Skin epidermis (tissue), 12 donors: ENCODE results near the gene NLRX1.
"Not testable (repeated sequence)": the region's sequence is repeated elsewhere in the genome, so short reads cannot be mapped to it uniquely, and the experiment has no call there.

Source experiments
- H3K27ac ChIP-seq, 21 experiments: fragments of 200-600 bp; sonication (generic) in 11 of 21; one replicate each; pipeline ENCODE4 v1.5.0; 2020; ENCODE audit warnings: mild to moderate bottlenecking in 3 of 21, inconsistent platforms in 2 of 21, moderate library complexity in 2 of 21
- H3K4me3 ChIP-seq, 7 experiments: fragments of 200-600 bp; sonication (generic) in 2 of 7; one replicate each; pipeline ENCODE4 v1.5.0; 2020; ENCODE audit warnings: inconsistent platforms in 2 of 7, mild to moderate bottlenecking in 2 of 7, moderate library complexity in 1 of 7

Gene NLRX1

DNA sequence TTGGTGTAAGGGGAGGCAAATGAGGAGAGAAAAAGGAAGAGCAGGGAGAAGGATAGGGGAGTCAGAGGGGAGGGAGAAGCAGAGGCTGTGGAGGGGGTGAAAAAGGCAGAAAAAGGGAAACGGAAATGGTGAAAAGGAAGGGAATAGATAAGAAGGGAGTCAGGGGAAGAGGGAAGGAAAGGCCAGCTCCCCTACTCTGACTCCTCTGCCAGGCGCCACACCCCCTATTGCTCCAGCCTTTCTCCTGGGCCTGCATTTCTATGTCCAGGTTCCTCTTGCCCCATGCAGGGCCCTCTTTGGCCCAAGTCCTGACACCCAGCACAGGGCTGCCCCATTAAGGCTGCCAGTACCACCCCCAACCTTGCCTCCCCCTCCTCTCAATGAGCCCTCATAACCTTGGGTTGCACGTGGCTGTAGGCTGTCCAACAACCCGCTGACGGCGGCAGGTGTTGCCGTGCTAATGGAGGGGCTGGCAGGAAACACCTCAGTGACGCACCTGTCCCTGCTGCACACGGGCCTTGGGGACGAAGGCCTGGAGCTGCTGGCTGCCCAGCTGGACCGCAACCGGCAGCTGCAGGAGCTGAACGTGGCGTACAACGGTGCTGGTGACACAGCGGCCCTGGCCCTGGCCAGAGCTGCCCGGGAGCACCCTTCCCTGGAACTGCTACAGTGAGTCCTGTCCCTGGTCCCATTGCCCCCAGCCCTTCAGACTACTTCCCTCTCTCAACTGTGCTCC, 13.3 kb downstream of the NLRX1 start:
- H3K4me3 ChIP-seq = no peak overlapping the region
- no peak overlapping the region for H3K27ac ChIP-seq

GRCh38 chr11:119184399-119184798, 15.9 kb downstream of the NLRX1 start:
- not testable (repeated sequence) for H3K27ac ChIP-seq, H3K4me3 ChIP-seq

DNA sequence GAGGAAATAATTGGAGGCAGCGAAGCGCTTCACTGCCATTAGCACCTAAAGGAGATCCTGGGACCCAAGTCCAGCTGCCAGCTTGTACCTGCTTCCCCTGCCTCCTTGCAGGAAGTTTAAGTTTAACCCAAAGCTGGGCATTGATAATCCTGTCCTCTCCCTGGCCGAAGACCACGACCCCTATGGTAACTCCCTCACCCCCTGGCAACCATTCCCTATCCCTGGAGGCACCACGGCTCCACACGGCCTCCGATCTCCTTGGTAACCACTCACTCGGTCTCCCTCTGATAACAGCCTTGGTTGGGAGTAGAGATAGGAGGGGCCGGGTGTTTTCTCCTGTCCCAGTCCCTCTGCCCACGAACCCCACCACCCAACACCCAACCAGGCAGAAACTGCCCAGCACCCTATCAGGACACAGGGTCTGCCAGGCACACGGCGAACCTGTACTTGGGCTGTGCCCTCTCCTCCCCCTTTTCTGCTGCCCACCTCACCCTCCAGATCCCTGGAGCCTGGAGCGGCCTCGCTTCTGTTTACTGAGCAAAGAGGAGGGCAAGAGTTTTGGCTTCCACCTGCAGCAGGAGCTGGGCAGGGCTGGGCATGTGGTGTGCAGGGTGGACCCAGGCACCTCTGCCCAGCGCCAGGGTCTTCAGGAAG, 17.6 kb downstream of the NLRX1 start:
- H3K4me3 ChIP-seq = no peak overlapping the region
- no peak overlapping the region for H3K27ac ChIP-seq

GRCh38 chr11:119187123-119187892, 18.8 kb downstream of the NLRX1 start:
- H3K27ac ChIP-seq = no peak overlapping the region
- H3K4me3 ChIP-seq = no peak overlapping the region

DNA sequence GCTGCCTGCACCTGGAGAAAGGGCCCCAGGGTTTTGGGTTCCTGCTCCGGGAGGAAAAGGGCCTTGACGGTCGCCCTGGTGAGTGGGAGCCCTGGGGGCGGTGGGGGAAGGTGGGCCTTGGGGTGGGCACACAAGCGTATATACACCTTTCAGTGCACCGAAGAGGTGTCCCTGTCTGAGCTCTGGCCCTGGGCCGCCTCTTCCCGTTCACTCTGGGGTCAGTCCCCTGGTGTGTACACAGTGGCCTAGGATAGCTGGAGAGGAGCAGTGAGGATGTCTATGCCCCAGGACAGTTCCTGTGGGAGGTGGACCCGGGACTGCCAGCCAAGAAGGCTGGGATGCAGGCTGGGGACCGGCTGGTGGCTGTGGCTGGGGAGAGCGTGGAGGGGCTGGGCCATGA, 19.5 kb downstream of the NLRX1 start:
- Histone ChIP-seq H3K4me3 (no peak overlapping the region), H3K27ac (no peak overlapping the region)

DNA sequence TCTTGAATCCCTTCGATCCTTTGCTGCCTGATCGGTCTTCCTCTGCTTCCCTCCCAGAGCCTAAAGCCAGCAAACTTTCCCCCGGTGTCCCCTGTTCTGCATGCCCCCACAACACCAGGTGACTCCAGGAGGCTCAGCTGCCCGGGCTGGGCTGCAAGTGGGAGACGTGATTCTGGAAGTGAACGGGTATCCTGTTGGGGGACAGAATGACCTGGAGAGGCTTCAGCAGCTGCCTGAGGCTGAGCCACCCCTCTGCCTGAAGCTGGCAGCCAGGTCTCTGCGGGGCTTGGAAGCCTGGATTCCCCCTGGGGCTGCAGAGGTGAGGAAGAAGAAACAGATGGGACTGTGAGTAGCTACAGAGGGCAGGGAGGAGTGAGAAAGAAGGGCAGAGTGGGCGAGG, 20.4 kb downstream of the NLRX1 start:
- Histone ChIP-seq H3K4me3 (no peak overlapping the region), H3K27ac (no peak overlapping the region)

- no peak overlapping the region for H3K4me3 ChIP-seq
- H3K27ac ChIP-seq = no peak overlapping the region
Measured at GRCh38 chr11:119189393-119189792, 20.9 kb downstream of the NLRX1 start.

DNA sequence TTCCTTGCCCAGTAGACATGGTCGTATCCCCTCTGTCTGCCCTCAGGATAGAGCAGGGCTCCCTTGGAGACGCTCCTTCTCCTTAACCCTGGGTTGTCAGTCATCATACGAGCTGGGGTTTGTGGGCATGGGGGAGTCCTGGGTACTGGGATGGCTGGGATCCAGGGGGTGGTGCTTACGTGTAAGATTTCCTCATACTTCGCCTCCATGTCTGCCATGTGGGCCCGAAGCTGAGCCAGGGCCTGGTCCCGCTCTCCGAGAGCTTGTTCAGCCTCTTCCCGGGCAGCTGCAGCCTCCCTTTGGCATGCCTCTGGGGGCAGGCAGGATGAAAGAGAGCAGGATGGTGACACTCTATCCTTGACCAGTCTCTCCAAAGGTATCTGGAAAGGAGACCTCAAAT, 22.0 kb downstream of the NLRX1 start:
- no peak overlapping the region for H3K27ac ChIP-seq
- H3K4me3 ChIP-seq = no peak overlapping the region

- not testable (repeated sequence) for H3K27ac ChIP-seq
Measured at GRCh38 chr11:119191265-119191664, 22.7 kb downstream of the NLRX1 start.

GRCh38 chr11:119192111-119192510, 23.6 kb downstream of the NLRX1 start:
- H3K4me3 ChIP-seq = no peak overlapping the region
- H3K27ac ChIP-seq = peak overlapping the region in 1 of 21 experiments; percentile 36

More at GRCh38 chr11:119191265-119191664, 22.7 kb downstream of the NLRX1 start:
- not testable (repeated sequence) for H3K4me3 ChIP-seq

GRCh38 chr11:119193001-119193400, 24.5 kb downstream of the NLRX1 start:
- Histone ChIP-seq H3K27ac (no peak overlapping the region), H3K4me3 (no peak overlapping the region)

DNA sequence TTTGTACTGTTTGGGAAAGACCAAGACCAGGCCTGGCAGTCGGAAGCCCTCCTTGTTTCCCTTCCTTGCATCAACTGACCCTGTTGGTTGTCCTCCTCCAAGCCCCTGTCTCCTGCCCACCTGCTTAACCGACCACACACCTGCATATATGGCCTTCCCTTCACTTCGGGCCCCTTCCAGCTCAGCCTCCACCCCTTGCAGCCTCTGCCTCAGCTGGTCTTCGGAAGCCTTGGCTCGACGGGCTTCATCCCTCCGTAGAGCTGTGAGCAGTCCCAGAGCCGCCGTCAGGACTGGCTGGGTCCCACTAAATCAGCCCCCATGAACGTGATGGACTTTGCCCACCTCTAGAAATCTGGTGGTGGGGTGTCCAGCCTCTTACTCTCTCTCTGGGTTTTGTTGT, 25.1 kb downstream of the NLRX1 start:
- no peak overlapping the region for H3K4me3 ChIP-seq
- H3K27ac ChIP-seq = no peak overlapping the region

DNA sequence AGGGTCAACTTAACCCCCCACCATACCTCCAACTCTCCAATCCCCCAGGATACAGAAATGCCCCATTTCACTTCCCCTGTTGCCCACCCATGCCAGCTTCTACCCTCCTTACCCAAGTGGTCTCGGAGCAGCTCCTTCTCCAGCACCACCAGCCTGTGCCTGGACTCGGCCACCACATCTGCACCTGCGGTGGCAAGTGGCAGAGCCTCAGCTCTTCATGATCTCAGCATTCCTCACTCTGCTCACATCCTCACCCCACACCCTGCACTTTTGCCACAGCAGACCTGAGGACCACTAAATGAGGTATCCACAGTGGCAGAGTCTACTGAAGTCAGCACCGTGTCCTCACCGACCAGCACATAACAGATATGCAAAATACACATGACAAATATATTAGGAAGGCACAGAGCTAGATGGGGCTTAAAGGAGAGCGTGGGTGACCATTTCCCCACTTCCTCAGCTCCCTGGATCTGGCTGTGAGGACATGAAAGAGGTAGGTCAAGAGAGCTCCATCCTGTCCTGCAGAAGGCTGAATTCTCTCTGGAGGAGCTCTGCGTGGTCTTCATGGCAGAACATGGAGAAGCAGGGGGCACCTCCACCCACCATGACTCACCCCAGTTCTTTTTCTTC, 26.4 kb downstream of the NLRX1 start:
- no peak overlapping the region for H3K27ac ChIP-seq
- no peak overlapping the region for H3K4me3 ChIP-seq

GRCh38 chr11:119195680-119196079, 27.2 kb downstream of the NLRX1 start:
- H3K27ac ChIP-seq = no peak overlapping the region
- H3K4me3 ChIP-seq = no peak overlapping the region

DNA sequence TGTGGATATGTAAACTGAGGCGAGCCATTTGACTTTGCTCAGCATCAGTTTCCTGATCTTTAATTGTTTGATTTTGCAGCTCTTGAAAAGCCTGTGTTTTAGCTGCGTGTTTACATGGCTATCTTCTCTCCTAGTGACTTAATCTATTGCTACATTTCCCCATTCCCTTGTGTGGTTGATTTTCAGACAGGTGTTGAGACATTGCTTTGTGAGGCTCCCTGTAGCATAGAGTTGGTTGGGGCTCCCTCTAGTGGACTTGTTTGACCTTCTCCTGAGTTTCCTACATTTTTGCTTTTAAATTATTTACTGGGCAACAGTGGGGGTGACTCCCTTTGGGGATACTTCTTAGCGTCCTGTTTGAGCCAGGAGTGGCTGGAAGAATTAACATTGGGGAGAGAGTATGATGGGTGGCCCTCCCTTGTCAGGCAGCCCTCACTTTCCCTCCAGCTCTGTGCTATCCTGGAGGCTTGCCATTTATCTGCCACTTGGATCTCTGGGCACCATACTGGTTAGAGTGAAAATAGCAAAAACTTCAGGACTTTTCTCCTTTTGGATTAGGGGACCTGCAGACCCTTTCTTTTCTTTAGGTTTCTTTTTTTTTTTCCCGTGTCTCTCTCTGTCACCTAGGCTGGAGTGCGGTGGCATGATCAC, 28.4 kb downstream of the NLRX1 start:
- H3K4me3 ChIP-seq = no peak overlapping the region
- H3K27ac ChIP-seq = no peak overlapping the region

GRCh38 chr11:119198925-119199324, 30.4 kb downstream of the NLRX1 start:
- Histone ChIP-seq H3K27ac (no peak overlapping the region), H3K4me3 (no peak overlapping the region)

DNA sequence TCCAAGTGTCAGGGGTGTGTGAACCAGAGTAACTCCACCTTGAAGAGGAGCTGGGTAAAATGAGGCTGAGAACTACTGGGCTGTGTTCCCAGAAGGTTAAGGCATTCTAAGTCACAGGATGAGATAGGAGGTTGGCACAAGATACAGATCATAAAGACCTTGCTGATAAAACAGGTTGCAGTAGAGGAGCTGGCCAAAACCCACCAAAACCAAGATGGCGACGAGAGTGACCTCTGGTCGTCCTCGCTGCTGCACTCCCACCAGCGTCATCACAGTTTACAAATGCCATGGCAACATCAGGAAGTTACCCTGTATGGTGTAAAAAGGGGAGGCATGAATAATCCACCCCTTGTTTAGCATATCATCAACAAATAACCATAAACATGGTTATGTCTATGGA, 32.7 kb downstream of the NLRX1 start:
- H3K4me3 ChIP-seq, H3K27ac ChIP-seq: not testable (repeated sequence)

GRCh38 chr11:119202554-119202953, 34.0 kb downstream of the NLRX1 start:
- no peak overlapping the region for H3K27ac ChIP-seq
- no peak overlapping the region for H3K4me3 ChIP-seq

- Histone ChIP-seq H3K4me3 (no peak overlapping the region), H3K27ac (peak overlapping the region in 1 of 21 experiments; percentile 33)
Measured at GRCh38 chr11:119204066-119204465, 35.5 kb downstream of the NLRX1 start.

DNA sequence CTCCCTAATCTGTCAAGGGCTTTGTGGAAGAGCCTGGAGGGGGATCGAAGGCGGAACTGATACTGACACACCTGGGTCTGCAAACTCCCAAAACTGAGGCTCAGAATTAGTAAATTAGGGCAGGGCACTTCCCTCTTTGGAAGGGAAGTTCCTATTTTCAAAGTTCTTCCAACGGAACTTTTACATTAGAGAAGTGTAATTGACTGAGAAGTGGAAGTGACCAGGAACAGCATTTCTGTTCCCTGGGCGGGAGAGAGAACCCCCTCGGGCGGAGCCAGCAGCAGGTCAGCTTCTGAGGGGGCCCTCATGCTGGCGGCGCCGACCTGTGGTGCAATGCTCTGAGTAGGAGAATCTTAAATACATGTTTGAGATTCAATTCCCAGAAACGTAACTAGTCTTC, 36.6 kb downstream of the NLRX1 start:
- Histone ChIP-seq H3K27ac (peak overlapping the region in 17 of 21 experiments; percentile 75 to 99 (median 95)), H3K4me3 (peak overlapping the region in 5 of 7 experiments; percentile 90 to 99 (median 98))
